ENCODE results near the gene PCK2.

The PCK2 gene

GRCh38 chr14:24145690-24146452 lies 51.8 kb downstream of the PCK2 start (continued):
- no peak for TF ChIP-seq TOX (CRISPR knock-in tag; IDR thresholded peaks at IDR 0.05; ENCODE audit: borderline replicate concordance)
- no peak for TF ChIP-seq BACH2 (CRISPR knock-in tag; IDR thresholded peaks at IDR 0.05; ENCODE audit: borderline replicate concordance)
- TF ChIP-seq CSRNP3 (CRISPR knock-in tag; IDR thresholded peaks at IDR 0.05), result no peak
- no peak for TF ChIP-seq TCF4 (CRISPR knock-in tag; IDR thresholded peaks at IDR 0.05; ENCODE audit: borderline replicate concordance)
- no peak for TF ChIP-seq ZNF70 (CRISPR knock-in tag; IDR thresholded peaks at IDR 0.05)
- no peak for TF ChIP-seq PPARA (CRISPR knock-in tag; IDR thresholded peaks at IDR 0.05; ENCODE audit: borderline replicate concordance)
- TF ChIP-seq ARNTL (CRISPR knock-in tag; IDR thresholded peaks at IDR 0.05; ENCODE audit: borderline replicate concordance, low read depth), result no peak
- TF ChIP-seq GLIS3 (CRISPR knock-in tag; IDR thresholded peaks at IDR 0.05), result no peak

GRCh38 chr14:24146453-24146977 lies 52.4 kb downstream of the PCK2 start, which contains the start of gene PSME2:
PSME2 (minus strand) TSS chr14:24146610; CDS start chr14:24146581, 29 bp downstream.
- no peak for TF ChIP-seq ZFP3 (CRISPR knock-in tag; IDR thresholded peaks at IDR 0.05)
- no peak for TF ChIP-seq ZFP30 (CRISPR knock-in tag; IDR thresholded peaks at IDR 0.05)
- no peak for TF ChIP-seq TOX (CRISPR knock-in tag; IDR thresholded peaks at IDR 0.05; ENCODE audit: borderline replicate concordance)
- no peak for TF ChIP-seq ARNTL (CRISPR knock-in tag; IDR thresholded peaks at IDR 0.05; ENCODE audit: borderline replicate concordance, low read depth)
- no peak for TF ChIP-seq ZNF565 (CRISPR knock-in tag; conservative IDR thresholded peaks at IDR 0.05; ENCODE audit: low read depth)
- no peak for TF ChIP-seq ZNF8 (CRISPR knock-in tag; IDR thresholded peaks at IDR 0.05)
- no peak for TF ChIP-seq CSDC2 (CRISPR knock-in tag; IDR thresholded peaks at IDR 0.05)
- TF ChIP-seq CSRNP3 (CRISPR knock-in tag; IDR thresholded peaks at IDR 0.05), result no peak
- TF ChIP-seq PPARA (CRISPR knock-in tag; IDR thresholded peaks at IDR 0.05; ENCODE audit: borderline replicate concordance), result no peak
- TF ChIP-seq PATZ1 (CRISPR knock-in tag; IDR thresholded peaks at IDR 0.05; ENCODE audit: borderline replicate concordance), result no peak
- no peak for TF ChIP-seq BACH2 (CRISPR knock-in tag; IDR thresholded peaks at IDR 0.05; ENCODE audit: borderline replicate concordance)
- TF ChIP-seq GLIS3 (CRISPR knock-in tag; IDR thresholded peaks at IDR 0.05), result no peak
- no peak for TF ChIP-seq ZC3H10 (CRISPR knock-in tag; IDR thresholded peaks at IDR 0.05)
- no peak for TF ChIP-seq POU6F1 (CRISPR knock-in tag; IDR thresholded peaks at IDR 0.05; ENCODE audit: borderline replicate concordance, low read depth)
- no peak for TF ChIP-seq ESRRG (CRISPR knock-in tag; IDR thresholded peaks at IDR 0.05)
- ATAC-seq, result peak; percentile 84

GRCh38 chr14:24146978-24147760 lies 53.1 kb downstream of the PCK2 start, which contains the start of gene RNF31:
RNF31 (plus strand) TSS chr14:24147498; CDS start chr14:24147699, 201 bp downstream.
- ATAC-seq, result peak; percentile 96
- no peak for TF ChIP-seq ZNF565 (CRISPR knock-in tag; conservative IDR thresholded peaks at IDR 0.05; ENCODE audit: low read depth)
- no peak for TF ChIP-seq ESRRG (CRISPR knock-in tag; IDR thresholded peaks at IDR 0.05)
- TF ChIP-seq TOX (CRISPR knock-in tag; IDR thresholded peaks at IDR 0.05; ENCODE audit: borderline replicate concordance), result no peak
- no peak for TF ChIP-seq ZC3H10 (CRISPR knock-in tag; IDR thresholded peaks at IDR 0.05)
- no peak for TF ChIP-seq POU6F1 (CRISPR knock-in tag; IDR thresholded peaks at IDR 0.05; ENCODE audit: borderline replicate concordance, low read depth)
- TF ChIP-seq ZNF70 (CRISPR knock-in tag; IDR thresholded peaks at IDR 0.05), result no peak
- no peak for TF ChIP-seq ZNF8 (CRISPR knock-in tag; IDR thresholded peaks at IDR 0.05)
- TF ChIP-seq CREB5 (CRISPR knock-in tag; IDR thresholded peaks at IDR 0.05; ENCODE audit: low read depth), result no peak
- no peak for TF ChIP-seq TSHZ2 (CRISPR knock-in tag; IDR thresholded peaks at IDR 0.05)
- no peak for TF ChIP-seq GLIS3 (CRISPR knock-in tag; IDR thresholded peaks at IDR 0.05)

Data from SK-N-SH treated with all-trans-retinoic acid at 6 μM for 48 hours (cell line).